Esophagus squamous epithelium (tissue), 4 donors: Measurements from ENCODE around the gene TMEM72.

Source experiments
- POLR2A ChIP-seq, 4 donors: fragments of 450-650 bp; IDR thresholded peaks; one replicate each; pipeline ENCODE4 v1.6.1; 2017; ENCODE audit warnings: antibody characterized with exemption in 4 of 4, mild to moderate bottlenecking in 4 of 4, moderate library complexity in 3 of 4
- TF ChIP-seq, protein P1 (sequence below), 6 experiments: fragments of 450-650 bp in 4 of 6; fragments of 200-600 bp in 2 of 6; sonication (generic) in 2 of 6; IDR thresholded peaks; one replicate each; pipeline ENCODE4 v1.5.1; 2016 to 2019; ENCODE audit warnings: antibody characterized with exemption in 6 of 6, mild to moderate bottlenecking in 4 of 6, moderate library complexity in 4 of 6

DNA sequence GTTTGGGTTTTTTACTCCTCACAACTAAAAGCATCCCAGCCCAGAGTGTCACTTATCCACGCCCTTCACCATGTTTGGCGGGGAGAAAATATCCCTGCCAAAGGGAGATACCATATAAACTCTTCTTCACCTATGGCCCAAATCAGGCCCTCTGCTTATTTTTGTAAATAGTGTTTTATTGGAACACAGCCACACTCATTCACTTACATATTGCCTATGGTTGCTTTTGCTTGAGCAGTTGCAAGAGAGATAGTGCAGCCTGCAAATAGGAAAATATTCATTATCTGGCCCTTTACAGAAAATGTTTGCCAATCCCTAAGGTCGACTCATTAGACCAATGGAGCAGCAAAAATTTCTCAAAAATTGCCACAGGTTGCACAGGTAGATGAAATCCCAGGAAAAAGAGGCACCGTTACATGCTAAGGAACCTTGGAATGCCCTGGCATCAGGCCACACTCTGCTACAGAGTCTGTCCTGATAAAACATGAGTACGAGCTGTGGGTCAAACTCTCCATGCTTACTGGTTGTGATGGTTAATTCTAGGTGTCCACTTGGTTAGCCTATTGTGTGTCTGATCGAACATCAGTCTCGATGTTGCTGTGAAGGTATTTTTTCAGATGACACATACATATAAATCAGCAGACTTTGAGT lies 40.6 kb downstream of the TMEM72 start:
- TF ChIP-seq, protein P1, sequence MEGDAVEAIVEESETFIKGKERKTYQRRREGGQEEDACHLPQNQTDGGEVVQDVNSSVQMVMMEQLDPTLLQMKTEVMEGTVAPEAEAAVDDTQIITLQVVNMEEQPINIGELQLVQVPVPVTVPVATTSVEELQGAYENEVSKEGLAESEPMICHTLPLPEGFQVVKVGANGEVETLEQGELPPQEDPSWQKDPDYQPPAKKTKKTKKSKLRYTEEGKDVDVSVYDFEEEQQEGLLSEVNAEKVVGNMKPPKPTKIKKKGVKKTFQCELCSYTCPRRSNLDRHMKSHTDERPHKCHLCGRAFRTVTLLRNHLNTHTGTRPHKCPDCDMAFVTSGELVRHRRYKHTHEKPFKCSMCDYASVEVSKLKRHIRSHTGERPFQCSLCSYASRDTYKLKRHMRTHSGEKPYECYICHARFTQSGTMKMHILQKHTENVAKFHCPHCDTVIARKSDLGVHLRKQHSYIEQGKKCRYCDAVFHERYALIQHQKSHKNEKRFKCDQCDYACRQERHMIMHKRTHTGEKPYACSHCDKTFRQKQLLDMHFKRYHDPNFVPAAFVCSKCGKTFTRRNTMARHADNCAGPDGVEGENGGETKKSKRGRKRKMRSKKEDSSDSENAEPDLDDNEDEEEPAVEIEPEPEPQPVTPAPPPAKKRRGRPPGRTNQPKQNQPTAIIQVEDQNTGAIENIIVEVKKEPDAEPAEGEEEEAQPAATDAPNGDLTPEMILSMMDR (IDR thresholded peaks at IDR 0.05), result no peak
- TF ChIP-seq POLR2A (IDR thresholded peaks at IDR 0.05), result no peak
